ENCODE measurements around the gene EFHD1. TPM values are rescaled to one million over a fixed set of nuclear protein-coding genes. Genes with fewer than 3 reads are reported as not detected.

EFHD1 gene
- total and polyA plus RNA-seq, 2 of the 13 experiments (the other 11 are each of a cell fraction or from before 2014, with no cell fraction given): 0.09 TPM; not detected in 1

GRCh38 chr2:232611061-232611460 lies 22.3 kb upstream of the EFHD1 start (continued):
- TF ChIP-seq ELF4 (CRISPR knock-in tag; IDR thresholded peaks at IDR 0.05; ENCODE audit: borderline replicate concordance): no peak
- TF ChIP-seq ZKSCAN5 (CRISPR knock-in tag; IDR thresholded peaks at IDR 0.05): no peak
- no peak for TF ChIP-seq ZNF552 (CRISPR knock-in tag; IDR thresholded peaks at IDR 0.05; ENCODE audit: borderline replicate concordance)
- no peak for TF ChIP-seq ARID2 (CRISPR knock-in tag; IDR thresholded peaks at IDR 0.05; ENCODE audit: borderline replicate concordance)

DNA sequence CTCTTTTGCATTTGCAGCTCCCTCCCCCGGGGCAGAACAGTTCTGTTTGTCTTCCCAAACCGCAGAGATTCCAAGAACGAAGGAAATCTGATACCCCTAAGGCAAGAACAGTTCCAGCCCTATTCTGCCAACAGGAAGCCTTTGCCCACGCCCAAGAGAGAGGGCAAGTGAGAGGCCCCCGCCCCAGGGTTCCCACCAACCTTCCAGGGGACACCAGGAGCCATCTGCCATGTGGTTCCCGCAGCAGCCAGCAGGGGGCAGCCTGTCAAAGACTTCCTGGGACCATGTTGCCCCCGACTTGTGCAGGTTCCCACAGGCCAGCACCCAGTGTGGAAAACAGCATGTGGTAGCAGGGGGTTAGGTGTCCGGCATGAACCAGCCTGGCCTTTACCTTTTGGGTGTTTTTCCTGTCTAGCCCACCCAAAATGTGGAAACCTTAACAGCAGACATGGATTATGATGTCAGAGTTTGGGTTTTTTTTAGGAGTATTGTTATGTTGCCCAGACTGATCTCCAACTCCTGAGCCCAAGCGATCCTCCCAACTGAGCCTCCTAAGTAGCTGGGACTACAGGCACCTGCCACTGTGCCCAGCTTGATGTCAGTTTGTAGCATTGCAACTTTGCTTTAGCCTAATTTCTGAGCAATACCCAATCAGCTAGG lies 21.7 kb upstream of the EFHD1 start:
- intact Hi-C loops (cut with micrococcal nuclease; ENCODE audit: unreplicated experiment): loop anchor here (1.0 kb wide), 1 partner anchor 58 kb away; no protein-coding TSS in a partner anchor
- H3K4me2 ChIP-seq (ENCODE audit: low read depth, low read length): peak overlapping the region; percentile 30; the same call in 1 of the 2 replicates
- TF ChIP-seq, protein P1, sequence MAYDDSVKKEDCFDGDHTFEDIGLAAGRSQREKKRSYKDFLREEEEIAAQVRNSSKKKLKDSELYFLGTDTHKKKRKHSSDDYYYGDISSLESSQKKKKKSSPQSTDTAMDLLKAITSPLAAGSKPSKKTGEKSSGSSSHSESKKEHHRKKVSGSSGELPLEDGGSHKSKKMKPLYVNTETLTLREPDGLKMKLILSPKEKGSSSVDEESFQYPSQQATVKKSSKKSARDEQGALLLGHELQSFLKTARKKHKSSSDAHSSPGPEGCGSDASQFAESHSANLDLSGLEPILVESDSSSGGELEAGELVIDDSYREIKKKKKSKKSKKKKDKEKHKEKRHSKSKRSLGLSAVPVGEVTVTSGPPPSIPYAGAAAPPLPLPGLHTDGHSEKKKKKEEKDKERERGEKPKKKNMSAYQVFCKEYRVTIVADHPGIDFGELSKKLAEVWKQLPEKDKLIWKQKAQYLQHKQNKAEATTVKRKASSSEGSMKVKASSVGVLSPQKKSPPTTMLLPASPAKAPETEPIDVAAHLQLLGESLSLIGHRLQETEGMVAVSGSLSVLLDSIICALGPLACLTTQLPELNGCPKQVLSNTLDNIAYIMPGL (CRISPR knock-in tag; IDR thresholded peaks at IDR 0.05; ENCODE audit: borderline replicate concordance in 1 of 2, low read depth in 1 of 2): peak; percentile 59 to 61; a peak in 1 of 4 replicates
- TF ChIP-seq PRPF4 (IDR thresholded peaks at IDR 0.05; ENCODE audit: low read depth, low read length, poor library complexity, severe bottlenecking) (no peak), CHCHD3 (CRISPR knock-in tag; IDR thresholded peaks at IDR 0.05) (no peak), ZFP90 (CRISPR knock-in tag; IDR thresholded peaks at IDR 0.05; ENCODE audit: borderline replicate concordance) (0 out of 2 replicates have a peak, but pooled peaks have one; percentile 28), SIX4 (CRISPR knock-in tag; IDR thresholded peaks at IDR 0.05) (no peak), ZNF614 (CRISPR knock-in tag; IDR thresholded peaks at IDR 0.05; ENCODE audit: borderline replicate concordance) (peak; percentile 46; the same call in 1 of the 2 replicates)
- TF ChIP-seq, protein P2, sequence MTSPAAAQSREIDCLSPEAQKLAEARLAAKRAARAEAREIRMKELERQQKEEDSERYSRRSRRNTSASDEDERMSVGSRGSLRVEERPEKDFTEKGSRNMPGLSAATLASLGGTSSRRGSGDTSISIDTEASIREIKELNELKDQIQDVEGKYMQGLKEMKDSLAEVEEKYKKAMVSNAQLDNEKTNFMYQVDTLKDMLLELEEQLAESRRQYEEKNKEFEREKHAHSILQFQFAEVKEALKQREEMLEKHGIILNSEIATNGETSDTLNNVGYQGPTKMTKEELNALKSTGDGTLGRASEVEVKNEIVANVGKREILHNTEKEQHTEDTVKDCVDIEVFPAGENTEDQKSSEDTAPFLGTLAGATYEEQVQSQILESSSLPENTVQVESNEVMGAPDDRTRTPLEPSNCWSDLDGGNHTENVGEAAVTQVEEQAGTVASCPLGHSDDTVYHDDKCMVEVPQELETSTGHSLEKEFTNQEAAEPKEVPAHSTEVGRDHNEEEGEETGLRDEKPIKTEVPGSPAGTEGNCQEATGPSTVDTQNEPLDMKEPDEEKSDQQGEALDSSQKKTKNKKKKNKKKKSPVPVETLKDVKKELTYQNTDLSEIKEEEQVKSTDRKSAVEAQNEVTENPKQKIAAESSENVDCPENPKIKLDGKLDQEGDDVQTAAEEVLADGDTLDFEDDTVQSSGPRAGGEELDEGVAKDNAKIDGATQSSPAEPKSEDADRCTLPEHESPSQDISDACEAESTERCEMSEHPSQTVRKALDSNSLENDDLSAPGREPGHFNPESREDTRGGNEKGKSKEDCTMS (CRISPR knock-in tag; conservative IDR thresholded peaks at IDR 0.05): no peak

More for the DNA sequence above, 21.7 kb upstream of the EFHD1 start:
- no peaks in the 10 kb centered on the region for H3K79me2 ChIP-seq (ENCODE audit: insufficient read depth, low read length)
- 0 out of 5 replicates have a peak, but pooled peaks cover 0 to 5% of the 10 kb centered on the region in 2 experiments for H3K27me3 ChIP-seq (ENCODE audit: control insufficient read depth in 1 of 2, insufficient read depth in 2 of 2, low read length in 2 of 2)
- BruUV-seq (replicated peaks): no TSS peak
- no peak overlapping the region for H3K9ac ChIP-seq (ENCODE audit: insufficient read depth, low read depth, low read length)
- H2AFZ ChIP-seq (ENCODE audit: low read length): no peak overlapping the region
- POLR2A ChIA-PET: no interaction called here
- in situ Hi-C loops (cut with HindIII; ENCODE audit: extremely low pct_ligation_motif_present, low pct_unique_long_range_greater_than_20kb): no loop called here
- H4K20me1 ChIP-seq (ENCODE audit: insufficient read depth, low read length): no peaks in the 10 kb centered on the region
- H3K27ac ChIP-seq (ENCODE audit: extremely low read length, insufficient read depth, low read length): no peak overlapping the region
- no peak overlapping the region for H3K4me3 ChIP-seq (replicated peaks in 1 of 3; ENCODE audit: insufficient read depth in 1 of 3, low read depth in 2 of 3, low read length in 3 of 3)
- DNase-seq (ENCODE audit: low spot score) (peak; percentile 61), ATAC-seq (peak; percentile 90), FAIRE-seq (peak; percentile 72)
- no peaks in the 10 kb centered on the region for H3K36me3 ChIP-seq (replicated peaks in 1 of 2; ENCODE audit: control insufficient read depth in 1 of 2, insufficient read depth in 2 of 2, low read length in 2 of 2)
- CTCF ChIA-PET (ENCODE audit: low intra/inter-chr PET ratio, low total read pairs): interaction anchor here (1.6 kb wide), 1 partner anchor 57 kb away, joined by 12 read pairs; no protein-coding TSS in a partner anchor
- H3K4me1 ChIP-seq (ENCODE audit: insufficient read depth, low read length): no peaks in the 10 kb centered on the region; the same call in 1 of the 2 replicates
- no peaks in the 10 kb centered on the region for H3K9me3 ChIP-seq (ENCODE audit: low read length)
- 26% methylated on average over 4 of the region's 9 CpGs for WGBS (ENCODE audit: low lambda C conversion rate)

Measured in HepG2 (cell line).